SK-N-SH treated with all-trans-retinoic acid at 6 μM for 48 hours (cell line): Measurements from ENCODE around the gene PSTK.

Experiments
- ATAC-seq: fragments of 200-7000 bp; cut with Tn5 transposase; 3 replicates; pipeline ENCODE4 v1.9.1; 2020; ENCODE audit warnings: mild to moderate bottlenecking, moderate library complexity
- ARNTL ChIP-seq: fragments of 450-650 bp; formaldehyde crosslinking; IDR thresholded peaks from 2 replicates; pipeline ENCODE4 v1.5.0; 2020; ENCODE audit warnings: low read depth, mild to moderate bottlenecking, moderate library complexity, borderline replicate concordance
- BACH2 ChIP-seq: fragments of 250-450 bp; sonication (Bioruptor Pico); IDR thresholded peaks from 2 replicates; pipeline ENCODE4 v1.9.0; 2021; ENCODE audit warnings: mild to moderate bottlenecking, borderline replicate concordance
- CREB5 ChIP-seq: fragments of 250-450 bp; sonication (Bioruptor Pico); IDR thresholded peaks from 2 replicates; pipeline ENCODE4 v1.5.1; 2020; ENCODE audit warnings: low read depth, mild to moderate bottlenecking, moderate library complexity
- CSDC2 ChIP-seq: fragments of 250-450 bp; sonication (Bioruptor Pico); IDR thresholded peaks from 2 replicates; pipeline ENCODE4 v1.5.0; 2020; ENCODE audit warnings: mild to moderate bottlenecking, moderate library complexity
- CSRNP3 ChIP-seq: fragments of 250-450 bp; sonication (Bioruptor Pico); IDR thresholded peaks from 2 replicates; pipeline ENCODE4 v1.5.1; 2021; ENCODE audit warnings: mild to moderate bottlenecking, moderate library complexity
- ESRRG ChIP-seq: fragments of 250-450 bp; sonication (Bioruptor Pico); IDR thresholded peaks from 2 replicates; pipeline ENCODE4 v1.6.1; 2021; ENCODE audit warnings: mild to moderate bottlenecking
- GLIS3 ChIP-seq: fragments of 250-450 bp; sonication (Bioruptor Pico); IDR thresholded peaks from 2 replicates; pipeline ENCODE4 v1.5.0; 2020; ENCODE audit warnings: mild to moderate bottlenecking, moderate library complexity
- OSR1 ChIP-seq: fragments of 250-450 bp; sonication (Bioruptor Pico); IDR thresholded peaks from 2 replicates; pipeline ENCODE4 v1.8.0; 2022; ENCODE audit warnings: moderate library complexity, mild to moderate bottlenecking, inconsistent platforms
- PATZ1 ChIP-seq: fragments of 250-450 bp; sonication (Bioruptor Pico); IDR thresholded peaks from 2 replicates; pipeline ENCODE4 v1.8.0; 2020; ENCODE audit warnings: mild to moderate bottlenecking, moderate library complexity, borderline replicate concordance
- POU6F1 ChIP-seq: fragments of 250-450 bp; sonication (Bioruptor Pico); IDR thresholded peaks from 2 replicates; pipeline ENCODE4 v1.8.0; 2021; ENCODE audit warnings: low read depth, mild to moderate bottlenecking, moderate library complexity, borderline replicate concordance
- PPARA ChIP-seq: fragments of 250-450 bp; sonication (Bioruptor Pico); IDR thresholded peaks from 2 replicates; pipeline ENCODE4 v1.5.0; 2020; ENCODE audit warnings: mild to moderate bottlenecking, borderline replicate concordance
- RARB ChIP-seq: fragments of 250-450 bp; sonication (Bioruptor Pico); IDR thresholded peaks from 2 replicates; pipeline ENCODE4 v1.8.0; 2021; ENCODE audit warnings: mild to moderate bottlenecking, moderate library complexity
- SNAI2 ChIP-seq: fragments of 250-450 bp; sonication (Bioruptor Pico); IDR thresholded peaks from 2 replicates; pipeline ENCODE4 v1.5.0; 2020; ENCODE audit warnings: mild to moderate bottlenecking, moderate library complexity
- TCF4 ChIP-seq: fragments of 250-450 bp; sonication (Bioruptor Pico); IDR thresholded peaks from 2 replicates; pipeline ENCODE4 v1.8.0; 2021; ENCODE audit warnings: mild to moderate bottlenecking, moderate library complexity, borderline replicate concordance
- TOX ChIP-seq: fragments of 250-450 bp; sonication (Bioruptor Pico); IDR thresholded peaks from 2 replicates; pipeline ENCODE4 v1.8.0; 2021; ENCODE audit warnings: mild to moderate bottlenecking, moderate library complexity, borderline replicate concordance
- TSHZ2 ChIP-seq: fragments of 250-450 bp; sonication (Bioruptor Pico); IDR thresholded peaks from 2 replicates; pipeline ENCODE4 v1.5.0; 2020; ENCODE audit warnings: mild to moderate bottlenecking, moderate library complexity
- ZC3H10 ChIP-seq: fragments of 250-450 bp; sonication (Bioruptor Pico); IDR thresholded peaks from 2 replicates; pipeline ENCODE4 v1.5.1; 2021; ENCODE audit warnings: mild to moderate bottlenecking, moderate library complexity
- ZFP3 ChIP-seq: fragments of 250-450 bp; sonication (Bioruptor Pico); IDR thresholded peaks from 2 replicates; pipeline ENCODE4 v1.5.0; 2020; ENCODE audit warnings: mild to moderate bottlenecking, moderate library complexity
- ZFP30 ChIP-seq: fragments of 450-650 bp; formaldehyde crosslinking; IDR thresholded peaks from 2 replicates; pipeline ENCODE4 v1.5.0; 2022; ENCODE audit warnings: mild to moderate bottlenecking, moderate library complexity
- ZNF565 ChIP-seq: fragments of 450-650 bp; formaldehyde crosslinking; conservative IDR thresholded peaks from 2 replicates; pipeline ENCODE4 v1.5.0; 2020; ENCODE audit warnings: low read depth, mild to moderate bottlenecking, moderate library complexity
- ZNF70 ChIP-seq: fragments of 450-650 bp; formaldehyde crosslinking; IDR thresholded peaks from 2 replicates; pipeline ENCODE4 v1.5.0; 2020; ENCODE audit warnings: mild to moderate bottlenecking, moderate library complexity
- ZNF8 ChIP-seq: fragments of 450-650 bp; formaldehyde crosslinking; IDR thresholded peaks from 2 replicates; pipeline ENCODE4 v1.5.0; 2020; ENCODE audit warnings: mild to moderate bottlenecking, moderate library complexity

PSTK gene

GRCh38 chr10:123008355-123009104 is 28.3 kb downstream of the PSTK start, which contains the start of the genes ACADSB and IKZF5:
Gene ACADSB, plus strand, starts transcription at chr10:123009006. Its CDS starts 24 bp downstream, at chr10:123009030.
Gene IKZF5, minus strand, starts transcription at chr10:123008795. Its CDS starts 10,170 bp downstream, at chr10:122998625.
- peak; percentile 97 for ATAC-seq
- TF ChIP-seq OSR1 (CRISPR knock-in tag) (no peak), ZNF70 (CRISPR knock-in tag) (no peak), SNAI2 (CRISPR knock-in tag) (no peak), TSHZ2 (CRISPR knock-in tag) (no peak), BACH2 (CRISPR knock-in tag) (no peak), ESRRG (CRISPR knock-in tag) (no peak), ZC3H10 (CRISPR knock-in tag) (no peak), PATZ1 (CRISPR knock-in tag) (no peak), PPARA (CRISPR knock-in tag) (no peak), ZNF8 (CRISPR knock-in tag) (no peak), CREB5 (CRISPR knock-in tag) (no peak), CSDC2 (CRISPR knock-in tag) (no peak), TCF4 (CRISPR knock-in tag) (no peak), ZNF565 (CRISPR knock-in tag) (no peak), ZFP3 (CRISPR knock-in tag) (no peak), GLIS3 (CRISPR knock-in tag) (no peak), POU6F1 (CRISPR knock-in tag) (no peak), ARNTL (CRISPR knock-in tag) (no peak), ZFP30 (CRISPR knock-in tag) (no peak), RARB (CRISPR knock-in tag) (no peak)
- TF ChIP-seq, all 23 proteins: peak for 0

GRCh38 chr10:123009105-123009820 is 29.1 kb downstream of the PSTK start:
- no peak for TF ChIP-seq CSDC2 (CRISPR knock-in tag)
- no peak for TF ChIP-seq ZC3H10 (CRISPR knock-in tag)
- no peak for TF ChIP-seq ZFP3 (CRISPR knock-in tag)
- no peak for TF ChIP-seq ARNTL (CRISPR knock-in tag)
- TF ChIP-seq BACH2 (CRISPR knock-in tag), result no peak
- TF ChIP-seq OSR1 (CRISPR knock-in tag), result no peak
- TF ChIP-seq ESRRG (CRISPR knock-in tag), result no peak
- TF ChIP-seq GLIS3 (CRISPR knock-in tag), result no peak
- TF ChIP-seq ZFP30 (CRISPR knock-in tag), result no peak
- no peak for TF ChIP-seq PPARA (CRISPR knock-in tag)
- no peak for TF ChIP-seq TCF4 (CRISPR knock-in tag)
- no peak for TF ChIP-seq TOX (CRISPR knock-in tag)
- TF ChIP-seq CSRNP3 (CRISPR knock-in tag), result no peak
- no peak for TF ChIP-seq ZNF8 (CRISPR knock-in tag)
- TF ChIP-seq PATZ1 (CRISPR knock-in tag), result no peak
- TF ChIP-seq SNAI2 (CRISPR knock-in tag), result no peak
- TF ChIP-seq, all 23 proteins: peak for 0
- ATAC-seq, result peak; percentile 44
